Gastrocnemius medialis (tissue), 4 donors: ENCODE data around the gene C5. TPM values are rescaled to one million over a fixed set of nuclear protein-coding genes. Genes with fewer than 3 reads are reported as not detected.
A peak's percentile ranks its signal among the peaks of the same experiment; 100 is the strongest.

Experiments
- ATAC-seq, 2 donors: fragments of 150-250 bp; one replicate each; pipeline ENCODE4 v1.9.1; 2016
- DNase-seq, 2 donors: peaks; one replicate each; pipeline ENCODE4 v3.0.0-alpha.2; 2019
- H3K27ac ChIP-seq, 4 donors: fragments of 200-600 bp; sonication (generic); 1 replicate in 1 of 4; 2 replicates in 3 of 4; pipeline ENCODE4 v1.5.1; 2016 to 2018; ENCODE audit warnings: mild to moderate bottlenecking in 2 of 4, moderate library complexity in 1 of 4
- H3K27me3 ChIP-seq, 3 donors: fragments of 200-600 bp; sonication (generic) in 2 of 3; 1 replicate in 1 of 3; 2 replicates in 2 of 3; pipeline versions ENCODE4 v1.5.1 to v1.6.0; 2016 to 2019; ENCODE audit warnings: mild to moderate bottlenecking in 1 of 3, moderate library complexity in 1 of 3
- H3K36me3 ChIP-seq, 2 donors: fragments of 200-600 bp; sonication (generic) in 1 of 2; one replicate each; pipeline ENCODE4 v1.5.1; 2017 to 2018
- H3K4me1 ChIP-seq, 2 donors: fragments of 200-600 bp; sonication (generic) in 1 of 2; one replicate each; pipeline ENCODE4 v1.5.1; 2016 to 2017; ENCODE audit warnings: mild to moderate bottlenecking in 2 of 2
- H3K4me3 ChIP-seq, 4 donors: fragments of 200-600 bp; sonication (generic) in 3 of 4; 1 replicate in 1 of 4; 2 replicates in 3 of 4; pipeline ENCODE4 v1.5.1; 2016 to 2019; ENCODE audit warnings: mild to moderate bottlenecking in 2 of 4
- H3K9me3 ChIP-seq, 3 donors: fragments of 200-600 bp; sonication (generic) in 2 of 3; 1 replicate in 1 of 3; 2 replicates in 2 of 3; pipeline ENCODE4 v1.5.1; 2016 to 2019
- POLR2A ChIP-seq, 2 donors: fragments of 450-650 bp; IDR thresholded peaks; one replicate each; pipeline ENCODE4 v1.6.1; 2017; ENCODE audit warnings: antibody characterized with exemption in 2 of 2, mild to moderate bottlenecking in 2 of 2, moderate library complexity in 2 of 2
- in situ Hi-C, 4 donors: fragments of 200-750 bp; cut with MboI; loops; one replicate each; pipeline versions ENCODE4 v1.15.0 to v1.8.0; 2017; ENCODE audit warnings: low sequenced_read_pairs in 4 of 4
- intact Hi-C: fragments of 100-400 bp; cut with DNase I; formaldehyde crosslinking; loops from one replicate; pipeline ENCODE4 v1.15.1; 2023; ENCODE audit warnings: low total_unique reads
- total RNA-seq, 4 donors: library from RNA; depleted of rRNA; stranded (reverse); fragments of >200 nt; gene quantifications; one replicate each; pipeline versions ENCODE4 v1.1.0 to v1.2.3, GENCODE V29; 2016
- TF ChIP-seq, protein P1 (sequence below), 5 experiments: fragments of 450-650 bp in 3 of 5; fragments of 200-600 bp in 2 of 5; sonication (generic) in 2 of 5; IDR thresholded peaks in 4 of 5; conservative IDR thresholded peaks in 1 of 5; 1 replicate in 4 of 5; 2 replicates in 1 of 5; pipeline ENCODE4 v1.5.1; 2016 to 2019; ENCODE audit warnings: antibody characterized with exemption in 5 of 5, mild to moderate bottlenecking in 3 of 5, moderate library complexity in 3 of 5

Gene C5
- total RNA-seq, 4 donors from 2014 or later: 0.22 to 3.9 (median 1.8) TPM

DNA sequence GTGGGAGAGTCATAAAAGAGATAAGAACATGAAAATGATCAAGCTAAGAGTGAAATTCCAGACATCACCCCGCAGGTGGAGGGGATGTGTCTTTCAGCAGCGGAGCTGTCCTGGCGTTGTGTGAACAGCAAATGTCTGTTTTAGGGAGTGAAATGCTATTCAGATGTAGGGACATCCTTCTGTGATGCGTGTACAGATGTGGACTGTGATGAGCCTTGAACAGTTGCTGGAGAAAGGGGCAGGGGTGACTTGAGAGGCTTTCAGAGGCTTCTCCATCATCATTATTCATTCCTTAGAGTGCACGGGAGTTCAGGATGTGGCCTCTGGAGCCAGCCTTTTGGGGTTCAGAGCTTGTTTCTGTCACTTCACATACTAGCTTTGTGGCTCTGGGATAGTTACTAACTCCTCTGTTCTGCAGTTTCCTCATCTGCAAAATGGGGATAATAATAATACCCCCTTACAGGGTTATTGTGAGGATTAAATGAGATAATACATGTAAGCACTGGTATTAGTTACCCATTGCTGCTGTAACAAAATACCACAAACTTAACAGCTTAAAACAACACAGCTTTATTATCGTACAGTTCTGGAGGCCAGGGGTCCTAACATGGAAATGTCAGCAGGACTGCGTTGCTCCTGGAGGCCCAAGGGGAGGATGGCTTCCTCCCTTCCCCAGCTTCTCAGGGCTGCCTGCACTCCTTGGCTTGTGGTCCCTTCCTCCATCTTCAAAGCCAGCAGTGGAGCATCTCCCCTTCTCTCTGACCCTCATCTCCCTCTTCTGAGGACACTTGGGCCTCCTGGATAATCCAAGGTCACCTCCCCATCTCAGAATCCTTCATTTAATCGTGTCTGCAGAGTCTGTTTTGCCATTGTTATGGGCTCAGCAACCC lies 132.8 kb downstream of the C5 start:
- in situ Hi-C loops: no loop called here
- Histone ChIP-seq H3K9me3 (no peaks in the 10 kb centered on the region), H3K27ac (peak overlapping the region in 3 of 4 donors; percentile 19 to 29 (median 19)), H3K4me1 (peaks cover 22 to 23% of the 10 kb centered on the region in 2 donors), H3K27me3 (no peaks in the 10 kb centered on the region), H3K4me3 (no peak overlapping the region), H3K36me3 (no peaks in the 10 kb centered on the region)
- no peak for TF ChIP-seq POLR2A (IDR thresholded peaks at IDR 0.05)
- TF ChIP-seq, protein P1, sequence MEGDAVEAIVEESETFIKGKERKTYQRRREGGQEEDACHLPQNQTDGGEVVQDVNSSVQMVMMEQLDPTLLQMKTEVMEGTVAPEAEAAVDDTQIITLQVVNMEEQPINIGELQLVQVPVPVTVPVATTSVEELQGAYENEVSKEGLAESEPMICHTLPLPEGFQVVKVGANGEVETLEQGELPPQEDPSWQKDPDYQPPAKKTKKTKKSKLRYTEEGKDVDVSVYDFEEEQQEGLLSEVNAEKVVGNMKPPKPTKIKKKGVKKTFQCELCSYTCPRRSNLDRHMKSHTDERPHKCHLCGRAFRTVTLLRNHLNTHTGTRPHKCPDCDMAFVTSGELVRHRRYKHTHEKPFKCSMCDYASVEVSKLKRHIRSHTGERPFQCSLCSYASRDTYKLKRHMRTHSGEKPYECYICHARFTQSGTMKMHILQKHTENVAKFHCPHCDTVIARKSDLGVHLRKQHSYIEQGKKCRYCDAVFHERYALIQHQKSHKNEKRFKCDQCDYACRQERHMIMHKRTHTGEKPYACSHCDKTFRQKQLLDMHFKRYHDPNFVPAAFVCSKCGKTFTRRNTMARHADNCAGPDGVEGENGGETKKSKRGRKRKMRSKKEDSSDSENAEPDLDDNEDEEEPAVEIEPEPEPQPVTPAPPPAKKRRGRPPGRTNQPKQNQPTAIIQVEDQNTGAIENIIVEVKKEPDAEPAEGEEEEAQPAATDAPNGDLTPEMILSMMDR (IDR thresholded peaks at IDR 0.05 in 4 of 5, conservative IDR thresholded peaks at IDR 0.05 in 1 of 5): no peak
- ATAC-seq (no peak), DNase-seq (no peak)
- intact Hi-C loops: no loop called here

- in situ Hi-C loops: no loop called here
- peak; percentile 72 to 78 for ATAC-seq
- no peaks in the 10 kb centered on the region for H3K36me3 ChIP-seq
Observed at GRCh38 chr9:120916588-120916987, 133.5 kb downstream of the C5 start.

GRCh38 chr9:120915854-120916470 lies 134.1 kb downstream of the C5 start:
- in situ Hi-C loops: no loop called here
- intact Hi-C loops: no loop called here
- H3K27me3 ChIP-seq: no peaks in the 10 kb centered on the region
- H3K36me3 ChIP-seq: no peaks in the 10 kb centered on the region
- no peak for TF ChIP-seq POLR2A (IDR thresholded peaks at IDR 0.05)
- TF ChIP-seq, protein P1 (IDR thresholded peaks at IDR 0.05 in 4 of 5, conservative IDR thresholded peaks at IDR 0.05 in 1 of 5): no peak
- no peak for ATAC-seq
- peaks cover 22 to 23% of the 10 kb centered on the region in 2 donors for H3K4me1 ChIP-seq
- H3K4me3 ChIP-seq: no peak overlapping the region
- H3K9me3 ChIP-seq: no peaks in the 10 kb centered on the region
- peak overlapping the region in 2 of 4 donors; percentile 17 to 29 for H3K27ac ChIP-seq
- DNase-seq: no peak

More at GRCh38 chr9:120916588-120916987, 133.5 kb downstream of the C5 start:
- no peak for TF ChIP-seq POLR2A (IDR thresholded peaks at IDR 0.05)
- TF ChIP-seq, protein P1 (IDR thresholded peaks at IDR 0.05 in 4 of 5, conservative IDR thresholded peaks at IDR 0.05 in 1 of 5): peak in 1 of 5 experiments; percentile 17
- H3K27me3 ChIP-seq: no peaks in the 10 kb centered on the region
- intact Hi-C loops: no loop called here
- H3K4me3 ChIP-seq: no peak overlapping the region
- peaks cover 22 to 23% of the 10 kb centered on the region in 2 donors for H3K4me1 ChIP-seq
- peak overlapping the region in 3 of 4 donors; percentile 19 to 29 (median 19) for H3K27ac ChIP-seq
- H3K9me3 ChIP-seq: no peaks in the 10 kb centered on the region
- DNase-seq: peak; percentile 59 to 76

DNA sequence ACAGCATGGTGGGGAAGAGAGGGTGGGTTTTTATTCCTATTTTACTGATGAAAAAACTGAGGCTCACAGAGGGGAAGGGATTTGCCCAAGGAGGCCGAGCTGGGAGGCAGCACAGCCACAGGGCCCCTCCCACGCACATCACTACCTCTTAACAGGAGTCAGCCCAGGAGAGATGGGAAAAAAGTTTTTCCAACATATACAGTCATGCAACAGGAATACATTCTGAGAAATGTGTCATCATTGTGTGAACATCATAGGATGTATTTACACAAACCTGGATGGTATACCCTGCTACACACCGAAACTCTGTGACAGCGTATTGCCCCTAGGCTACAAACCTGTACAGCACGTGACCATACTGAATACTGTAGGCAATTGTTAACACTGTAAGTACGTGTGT lies 135.1 kb downstream of the C5 start:
- H3K27me3 ChIP-seq: no peaks in the 10 kb centered on the region
- no peak for TF ChIP-seq POLR2A (IDR thresholded peaks at IDR 0.05)
- TF ChIP-seq, protein P1 (IDR thresholded peaks at IDR 0.05 in 4 of 5, conservative IDR thresholded peaks at IDR 0.05 in 1 of 5): no peak
- ATAC-seq: no peak
- H3K9me3 ChIP-seq: no peaks in the 10 kb centered on the region
- intact Hi-C loops: no loop called here
- DNase-seq: no peak
- H3K27ac ChIP-seq: no peak overlapping the region
- no peaks in the 10 kb centered on the region for H3K36me3 ChIP-seq
- no peak overlapping the region for H3K4me3 ChIP-seq
- peaks cover 17 to 22% of the 10 kb centered on the region in 2 donors for H3K4me1 ChIP-seq
- in situ Hi-C loops: no loop called here
